ENCODE data around the gene YBX2.

The YBX2 gene

GRCh38 chr17:7322520-7323194 is 28.2 kb upstream of the YBX2 start:
- no peak for DNase-seq (ENCODE audit: low read depth)

GRCh38 chr17:7321466-7321865 is 27.0 kb upstream of the YBX2 start:
- no peak for DNase-seq (ENCODE audit: low read depth)

GRCh38 chr17:7318121-7318860 is 23.9 kb upstream of the YBX2 start:
- DNase-seq (ENCODE audit: low read depth) = no peak

- DNase-seq (ENCODE audit: low read depth) = no peak
Measured at GRCh38 chr17:7317161-7317803, 22.8 kb upstream of the YBX2 start.

GRCh38 chr17:7315570-7316235 is 21.3 kb upstream of the YBX2 start:
- no peak for DNase-seq (ENCODE audit: low read depth)

GRCh38 chr17:7314719-7315569 is 20.5 kb upstream of the YBX2 start, which contains the start of gene GPS2:
GPS2 (minus strand) TSS chr17:7315360; CDS start chr17:7315052, 308 bp downstream.
- peak; percentile 91 for DNase-seq (ENCODE audit: low read depth)

- no peak for DNase-seq (ENCODE audit: low read depth)
Measured at GRCh38 chr17:7313890-7314718, 19.7 kb upstream of the YBX2 start.

- no peak for DNase-seq (ENCODE audit: low read depth)
Measured at GRCh38 chr17:7313088-7313889, 18.9 kb upstream of the YBX2 start.

GRCh38 chr17:7312432-7313087 is 18.1 kb upstream of the YBX2 start:
- DNase-seq (ENCODE audit: low read depth) = no peak

GRCh38 chr17:7311110-7311705 is 16.8 kb upstream of the YBX2 start:
- DNase-seq (ENCODE audit: low read depth) = no peak

- DNase-seq (ENCODE audit: low read depth) = no peak
Measured at GRCh38 chr17:7309628-7310027, 15.2 kb upstream of the YBX2 start.

- peak; percentile 79 for DNase-seq (ENCODE audit: low read depth)
Measured at GRCh38 chr17:7308625-7309433, 14.4 kb upstream of the YBX2 start.

GRCh38 chr17:7307686-7308624 is 13.5 kb upstream of the YBX2 start:
- peak; percentile 46 for DNase-seq (ENCODE audit: low read depth)

- DNase-seq (ENCODE audit: low read depth) = peak; percentile 100
Measured at GRCh38 chr17:7306911-7307685, 12.7 kb upstream of the YBX2 start, which contains the start of gene EIF5A. EIF5A (plus strand) TSS chr17:7307628; CDS start chr17:7309636, 2,008 bp downstream.

GRCh38 chr17:7304179-7304578 is 9.7 kb upstream of the YBX2 start:
- DNase-seq (ENCODE audit: low read depth) = no peak

Data from activated T-helper 9 cell treated with anti-CD3 and anti-CD28 coated beads, Interleukin-2, amount 50 U/mL, for 16 hours (primary cell).